Measurements from ENCODE around the gene VIPR1.

The VIPR1 gene

DNA sequence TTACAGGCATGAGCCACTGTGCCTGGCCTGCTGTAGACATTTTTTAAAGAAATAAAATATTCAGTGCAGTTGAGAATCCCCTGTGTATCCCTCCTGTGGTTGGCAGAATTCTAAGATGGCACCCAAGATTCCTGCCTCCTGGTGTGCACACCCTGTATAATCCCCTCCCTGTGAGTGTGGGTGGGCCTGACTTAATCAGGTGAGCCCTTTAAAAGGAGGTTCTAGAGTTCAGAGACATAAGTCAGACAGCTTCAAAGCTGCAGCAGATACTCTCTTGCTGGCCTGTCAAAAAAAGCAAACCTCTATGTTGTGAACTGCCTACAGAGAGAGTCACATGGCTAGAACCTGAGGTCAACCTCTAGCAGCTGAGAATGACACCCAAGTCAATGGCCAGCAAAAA lies 7.0 kb upstream of the VIPR1 start:
- no peak for DNase-seq

DNA sequence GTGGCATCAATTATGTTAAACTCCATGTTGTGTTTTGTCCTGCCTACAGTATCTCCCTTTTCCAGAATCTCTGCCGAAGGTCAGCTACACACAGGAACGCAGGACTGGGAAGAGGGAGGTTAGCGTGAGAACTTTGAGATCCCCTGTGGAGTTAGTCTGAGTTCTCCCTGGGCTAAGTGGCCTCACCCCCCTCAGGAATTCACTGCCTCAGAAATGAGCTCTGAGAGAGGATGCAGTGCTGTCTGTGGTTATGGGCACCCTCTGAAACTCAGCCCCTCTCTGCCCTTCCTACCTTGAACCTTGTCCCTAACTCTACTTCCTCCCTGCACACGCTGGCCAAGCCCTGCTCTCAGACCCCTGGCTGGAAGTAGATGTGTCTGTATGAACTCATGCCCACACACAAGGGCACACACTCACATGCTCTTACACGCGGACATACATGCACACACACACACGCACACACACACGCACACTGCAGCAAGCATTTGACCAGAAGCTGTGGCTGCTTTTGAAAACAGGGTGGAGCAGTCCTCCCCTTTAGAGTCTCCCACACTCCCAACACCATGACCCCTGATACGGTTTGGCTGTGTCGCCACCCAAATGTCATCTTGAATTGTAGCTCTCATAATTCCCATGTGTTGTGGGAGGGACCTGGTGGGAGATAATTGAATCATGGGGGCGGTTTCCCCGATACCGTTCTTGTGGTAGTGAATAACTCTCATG lies 5.3 kb upstream of the VIPR1 start:
- DNase-seq = no peak

DNA sequence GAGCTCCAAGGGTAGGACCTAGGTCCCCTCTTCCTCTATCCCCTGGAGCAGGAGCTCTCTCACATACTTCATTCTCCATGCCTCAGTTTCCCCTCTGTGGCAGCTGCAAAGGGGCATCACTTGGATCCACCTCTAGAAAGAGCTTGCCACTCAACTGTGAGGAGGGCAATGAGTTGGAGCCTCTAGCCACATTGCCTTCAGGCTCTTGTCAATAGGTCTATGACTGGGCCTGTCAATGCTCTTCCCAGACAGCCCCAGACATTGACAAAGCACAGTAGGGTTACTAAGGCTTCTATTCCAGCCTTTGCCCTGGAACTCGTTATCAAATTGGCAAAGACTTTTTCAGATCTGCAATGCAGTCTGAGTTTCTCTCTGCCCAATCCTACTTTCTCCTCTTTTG lies 4.4 kb upstream of the VIPR1 start:
- no peak for DNase-seq

DNA sequence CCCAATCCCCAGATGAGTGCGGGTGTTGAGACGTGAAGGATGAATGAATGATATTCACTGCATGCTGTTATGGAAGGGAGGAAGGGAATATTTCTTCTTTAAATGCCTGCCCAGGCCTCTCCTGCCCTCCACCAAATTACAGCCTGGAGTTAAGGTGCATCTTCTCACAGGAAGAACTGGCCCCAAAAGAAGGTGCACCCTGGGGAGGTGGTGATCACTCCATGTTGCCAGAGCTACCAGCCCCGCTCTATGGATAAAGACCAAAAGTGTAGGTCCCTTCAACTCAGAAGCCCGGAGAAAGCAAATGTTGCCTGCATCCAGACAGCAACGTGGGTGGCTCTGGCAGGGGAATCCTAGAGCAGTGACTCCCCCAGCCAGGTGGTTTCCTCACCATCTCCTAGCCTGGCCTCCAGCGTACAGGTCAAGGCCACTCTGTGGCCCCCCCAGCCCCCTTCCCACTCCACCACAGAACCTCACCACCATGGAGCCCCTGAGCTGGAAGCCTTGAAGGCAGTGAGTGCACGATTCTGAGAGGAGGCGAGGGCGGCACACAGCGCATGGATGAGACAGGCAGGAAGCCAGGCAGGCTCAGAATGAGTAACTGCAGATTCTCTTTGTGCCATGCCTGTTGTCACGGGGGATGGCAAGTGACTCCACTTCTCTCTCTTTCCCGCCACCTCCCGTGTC lies 3.5 kb upstream of the VIPR1 start:
- DNase-seq = peak; percentile 62

DNA sequence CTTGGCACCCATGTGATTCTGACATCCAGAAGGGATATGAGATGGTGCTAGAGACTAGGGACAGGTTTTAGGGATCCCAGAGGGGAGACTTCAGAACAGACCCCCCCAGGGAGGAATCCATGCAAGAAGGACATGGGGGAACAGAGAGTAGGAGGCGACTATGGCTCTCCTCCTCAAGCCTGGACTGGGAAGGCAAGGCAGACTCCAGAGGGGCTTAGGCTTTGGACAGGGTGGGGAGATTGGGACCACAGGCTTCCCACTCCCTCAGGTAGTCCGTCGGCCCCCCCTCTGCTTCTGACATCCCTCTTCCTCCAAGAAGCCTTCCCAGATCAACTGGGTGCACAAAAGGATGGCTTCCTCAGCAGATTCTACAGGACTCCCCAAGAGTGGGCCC lies 3.0 kb upstream of the VIPR1 start:
- no peak for DNase-seq

DNA sequence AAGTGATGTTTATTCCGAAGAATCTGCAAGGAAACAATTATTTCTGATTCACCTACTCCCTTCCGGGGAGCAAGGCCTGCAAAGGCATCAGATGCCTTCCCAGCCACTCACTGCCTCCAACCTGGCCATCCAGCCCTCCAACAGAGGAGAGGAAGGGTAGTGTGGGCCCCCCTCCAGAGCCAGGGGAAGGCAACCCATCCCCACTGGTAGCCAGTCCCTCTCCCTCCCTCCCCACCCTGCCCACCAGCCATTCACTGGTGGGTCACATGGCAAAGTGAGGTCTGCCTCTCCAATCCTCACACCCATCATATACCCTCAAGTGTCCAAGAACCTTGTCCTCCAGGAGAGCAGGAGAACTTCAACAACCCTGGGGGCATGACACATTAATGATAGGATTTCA lies 2.4 kb upstream of the VIPR1 start:
- no peak for DNase-seq

DNA sequence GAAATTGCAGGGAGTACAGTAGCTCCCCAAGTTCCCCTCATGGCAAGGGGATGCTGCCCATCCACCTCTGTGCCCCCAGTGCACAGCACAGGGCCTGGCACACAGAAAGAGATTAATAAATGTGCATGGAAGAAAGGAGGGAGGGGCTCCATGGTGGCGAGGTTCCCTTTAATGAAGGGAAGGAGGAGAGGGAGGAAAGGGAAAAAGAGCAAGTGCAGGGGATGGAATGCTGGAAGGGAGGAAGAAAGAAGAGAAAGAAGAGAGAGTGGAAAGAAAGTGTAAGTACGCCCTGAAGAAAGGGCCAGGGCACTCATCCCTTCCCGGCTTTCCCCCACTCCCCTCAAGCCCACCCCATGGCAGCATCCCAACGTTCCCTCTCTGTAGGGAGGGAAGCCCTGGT lies 1.5 kb upstream of the VIPR1 start:
- DNase-seq = no peak

DNA sequence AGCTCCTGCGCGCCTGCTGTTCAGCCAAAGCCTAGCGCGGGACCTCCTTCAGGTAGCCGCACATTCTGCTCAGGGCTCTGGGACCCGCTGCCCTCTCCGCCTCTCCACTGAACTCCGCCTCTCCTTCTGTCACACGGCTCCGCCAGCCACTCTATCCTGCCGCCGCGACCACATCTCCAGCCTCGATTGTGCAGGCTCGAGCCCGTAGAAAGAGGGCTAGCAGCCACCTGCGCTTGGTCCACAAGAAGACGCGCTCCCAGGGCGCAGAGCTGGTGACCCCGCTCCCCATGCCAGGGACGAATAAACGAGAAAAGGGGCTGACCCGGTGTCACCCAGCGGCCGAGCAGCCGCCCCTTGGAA lies 1.1 kb upstream of the VIPR1 start:
- no peak for DNase-seq

DNA sequence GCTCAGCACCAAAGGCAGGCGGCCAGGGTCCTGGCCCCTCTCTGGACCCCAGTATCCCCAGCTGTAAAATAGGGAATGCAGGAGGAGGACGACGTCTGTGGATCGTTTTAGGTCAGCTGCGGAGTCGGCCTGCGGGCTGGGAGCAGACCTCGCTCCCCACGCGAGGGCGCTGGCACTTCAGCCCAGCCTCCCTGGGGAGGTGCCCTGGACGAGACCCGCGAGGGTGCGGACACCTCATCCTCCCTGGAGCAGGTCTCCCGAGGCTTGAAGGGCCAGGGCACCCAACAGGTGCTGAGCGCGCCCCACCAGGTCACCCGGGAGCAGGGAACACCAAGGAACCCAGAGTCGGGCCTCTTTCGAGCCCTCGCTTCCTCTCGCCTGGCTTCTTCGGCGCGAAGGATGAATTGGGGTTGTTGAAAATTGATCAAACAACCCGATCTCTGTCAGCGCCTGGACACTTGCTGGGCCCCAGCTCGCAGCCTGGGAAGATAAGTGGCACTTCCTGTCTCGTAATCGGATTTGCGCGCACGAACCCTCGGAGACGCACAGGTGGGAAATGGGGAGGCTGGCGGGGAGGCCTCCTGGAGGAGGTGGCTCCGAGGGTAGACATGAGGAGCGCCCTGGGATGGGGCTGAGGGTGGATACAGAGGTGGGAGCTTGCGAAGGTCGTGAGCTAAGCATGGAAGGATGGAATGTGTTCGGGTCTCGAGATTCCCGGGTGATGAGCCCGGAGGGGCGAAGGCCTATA lies 588 bp upstream of the VIPR1 start:
- peak; percentile 45 for DNase-seq

DNA sequence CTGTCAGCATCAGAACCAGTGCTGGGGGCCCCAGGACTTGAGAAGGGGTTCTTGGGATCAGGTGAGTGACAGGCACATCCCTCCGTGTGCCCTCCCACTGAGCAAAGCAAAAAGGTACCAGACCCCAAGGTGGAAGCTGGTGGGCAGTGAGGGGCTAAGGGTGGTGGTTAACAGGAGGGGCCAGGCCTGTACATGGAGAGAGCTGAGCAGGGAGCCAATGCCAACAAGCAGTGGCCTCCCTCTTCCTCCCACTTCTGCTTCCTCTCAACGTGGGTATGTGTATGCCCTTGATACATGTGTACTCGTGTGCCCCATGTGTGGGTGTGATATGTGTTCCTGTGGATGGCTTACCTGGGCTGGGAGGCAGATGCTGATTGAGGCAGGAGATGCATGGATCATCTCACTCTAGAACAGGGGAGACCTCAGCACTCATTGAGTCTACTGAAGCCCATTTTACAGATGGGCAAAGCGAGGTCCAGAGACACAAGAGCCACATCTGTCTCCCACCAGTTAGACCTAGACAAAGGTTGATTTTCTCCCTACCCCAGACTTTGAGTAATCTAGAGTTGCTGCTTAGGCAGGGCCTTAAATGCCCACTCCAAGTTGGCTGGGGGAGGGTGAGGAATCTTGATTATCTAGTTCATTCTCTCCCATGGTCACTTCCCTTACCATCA lies 945 bp downstream of the VIPR1 start:
- no peak for DNase-seq

DNA sequence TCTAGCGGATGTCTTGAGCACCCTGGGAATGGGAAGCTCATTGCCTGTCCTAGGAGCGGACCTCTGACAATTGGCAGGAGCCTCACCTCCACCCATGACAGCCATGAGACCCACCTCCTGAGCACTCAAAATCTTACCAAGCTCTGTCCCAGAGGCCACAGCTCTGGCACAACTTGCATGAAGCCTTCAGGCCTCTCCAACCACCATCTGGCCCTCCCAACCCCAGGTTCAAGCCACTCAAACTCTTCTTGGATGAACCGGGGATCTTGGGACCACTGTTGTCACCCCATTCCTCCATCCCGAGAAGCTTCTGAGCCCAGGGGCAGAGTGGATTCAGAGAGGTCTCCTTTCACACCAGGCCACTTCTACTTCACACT lies 1.5 kb downstream of the VIPR1 start:
- no peak for DNase-seq

DNA sequence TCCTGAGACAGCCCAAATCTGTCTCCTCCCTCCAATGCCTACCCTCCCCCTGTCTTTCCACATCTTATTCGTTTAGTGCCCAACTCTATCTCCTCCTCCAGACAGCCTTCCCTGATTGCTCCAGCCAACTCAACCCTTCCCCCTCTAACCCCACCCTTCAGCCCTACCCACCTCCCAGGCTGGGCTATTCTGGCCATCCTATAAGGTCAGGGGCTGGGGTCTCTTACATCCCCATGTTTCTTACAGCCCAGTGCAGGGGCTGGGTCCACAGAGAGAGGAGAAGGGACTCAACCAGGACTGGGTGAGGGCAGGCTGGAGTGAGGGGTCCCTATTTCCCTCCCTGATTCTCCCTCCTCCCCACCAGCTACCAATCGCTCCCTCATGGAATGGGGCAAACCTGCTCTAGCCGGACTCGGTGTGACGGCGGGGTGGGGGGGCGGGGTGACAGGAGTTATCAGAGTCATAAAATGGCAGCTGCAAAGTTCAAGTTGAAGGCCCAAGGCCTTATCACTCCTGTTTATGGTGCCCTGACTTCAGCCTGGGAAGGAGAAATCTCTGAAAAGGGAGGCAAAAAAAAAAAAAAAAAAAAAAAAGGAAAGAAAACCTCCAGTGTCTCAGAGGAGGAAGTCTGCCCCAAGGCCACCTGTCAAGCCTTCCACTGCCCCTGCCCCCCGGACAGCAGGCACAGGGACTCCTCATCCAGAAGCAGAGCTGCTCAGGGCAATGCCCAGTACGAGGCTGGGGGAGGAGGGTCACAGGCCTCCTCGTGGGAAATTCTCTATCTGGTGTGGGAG lies 2.1 kb downstream of the VIPR1 start:
- no peak for DNase-seq

DNA sequence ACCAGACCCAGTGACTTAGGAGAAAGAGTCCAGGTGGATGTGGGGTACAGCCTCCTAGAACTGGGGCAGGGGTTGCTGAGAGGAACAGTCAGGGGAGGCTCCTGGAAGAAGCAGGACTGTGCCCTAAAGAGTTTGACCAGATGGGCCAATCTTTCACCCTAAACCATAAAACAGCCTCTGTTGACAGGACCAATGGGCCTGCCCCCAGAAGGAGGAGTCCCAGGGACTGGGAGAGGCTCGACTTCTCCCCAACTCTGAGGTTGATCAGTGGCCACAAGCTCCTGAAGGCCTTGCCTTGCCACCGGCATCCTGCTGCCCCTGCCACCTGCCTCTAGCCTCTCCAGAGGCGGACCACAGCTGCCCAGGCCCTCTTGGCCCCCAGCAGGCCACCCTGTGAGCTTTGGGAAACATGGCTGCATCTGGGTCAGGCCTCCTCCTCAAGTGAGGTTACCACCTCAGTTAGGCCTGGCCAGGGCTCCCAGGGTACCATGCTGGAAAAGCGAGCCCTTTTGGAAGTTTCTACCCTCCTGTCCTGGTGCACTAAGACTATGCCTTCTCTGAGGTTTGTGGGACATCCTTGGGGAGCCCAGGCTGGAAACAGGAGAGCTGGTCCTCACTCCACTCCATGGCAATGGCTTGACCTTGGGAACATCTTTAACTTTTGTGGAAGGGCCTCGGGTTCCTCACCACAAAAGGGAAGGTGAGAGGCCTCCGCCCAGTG lies 2.8 kb downstream of the VIPR1 start:
- no peak for DNase-seq

DNA sequence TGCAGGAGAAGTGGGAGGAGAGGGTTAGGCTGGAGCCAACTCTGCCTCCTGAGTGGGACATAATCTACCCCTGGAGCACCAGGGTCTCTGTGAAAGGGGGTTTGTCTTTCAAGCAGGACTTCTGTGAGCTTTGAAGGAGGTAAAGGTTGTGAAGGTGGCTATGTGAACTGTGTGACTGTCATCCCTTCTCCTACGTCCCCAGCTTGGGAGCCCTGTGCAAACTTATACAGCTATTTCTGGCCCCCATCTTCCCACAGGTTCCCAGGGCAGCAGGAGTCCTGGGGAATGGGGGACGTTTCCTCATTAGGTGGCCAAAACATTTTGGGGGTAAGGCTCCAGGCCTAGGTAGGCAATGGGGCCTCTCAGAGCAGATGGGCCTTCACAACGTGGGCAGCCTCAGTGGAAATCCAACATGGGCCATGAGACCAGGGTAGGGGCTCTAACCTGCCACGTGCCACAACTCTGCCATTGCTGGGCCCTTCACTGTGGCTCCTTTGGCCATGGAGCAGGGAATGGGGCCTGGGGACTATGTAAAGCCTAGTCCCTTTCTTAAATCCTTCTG lies 3.5 kb downstream of the VIPR1 start:
- no peak for DNase-seq

DNA sequence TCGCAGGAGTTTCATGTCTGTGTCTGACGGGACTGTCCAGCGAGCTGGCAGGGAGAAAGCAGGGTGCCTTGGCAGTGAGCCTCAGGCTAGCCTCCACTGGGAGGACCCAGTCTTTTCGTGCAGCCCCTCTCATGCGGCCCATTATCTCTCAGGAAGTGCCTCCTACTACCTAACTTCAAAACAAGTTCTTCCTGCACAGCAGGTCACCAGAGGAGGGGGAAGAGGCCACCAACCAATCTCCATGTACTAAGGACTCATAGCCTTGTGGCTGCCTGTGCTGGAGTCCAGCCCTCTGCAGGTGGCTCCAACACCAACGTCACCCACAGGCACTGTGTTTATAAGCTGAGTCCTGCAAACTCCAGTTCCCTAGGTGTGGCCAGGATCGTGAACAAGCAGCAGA lies 4.8 kb downstream of the VIPR1 start:
- DNase-seq = no peak

DNA sequence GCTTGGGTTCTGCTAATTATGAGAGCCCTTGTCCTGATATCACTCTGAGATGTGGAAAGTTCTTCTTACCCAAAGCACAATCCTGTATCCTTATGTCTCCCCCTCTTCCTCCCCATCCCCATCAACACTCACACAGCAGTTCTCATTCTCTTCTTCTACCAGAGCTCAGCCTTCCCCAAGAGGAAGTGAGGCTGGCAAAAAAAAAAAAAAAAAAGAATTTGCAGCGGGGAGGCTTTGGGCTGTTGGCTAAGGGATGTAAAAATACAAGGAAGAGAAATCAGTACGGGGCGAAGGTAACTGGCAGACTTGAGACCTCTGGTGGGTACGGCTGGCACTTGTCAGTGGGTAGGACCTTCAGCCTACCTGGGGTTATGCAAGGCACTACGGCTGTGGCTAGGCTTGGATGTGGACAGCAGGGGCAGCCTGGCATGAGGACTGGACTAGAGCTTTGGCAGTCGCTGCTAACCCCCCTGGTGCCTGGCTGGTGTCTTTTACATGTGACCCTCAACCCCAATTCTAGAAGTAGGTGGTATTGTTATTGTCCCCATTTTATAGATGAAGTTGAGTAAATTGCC lies 5.4 kb downstream of the VIPR1 start:
- no peak for DNase-seq

DNA sequence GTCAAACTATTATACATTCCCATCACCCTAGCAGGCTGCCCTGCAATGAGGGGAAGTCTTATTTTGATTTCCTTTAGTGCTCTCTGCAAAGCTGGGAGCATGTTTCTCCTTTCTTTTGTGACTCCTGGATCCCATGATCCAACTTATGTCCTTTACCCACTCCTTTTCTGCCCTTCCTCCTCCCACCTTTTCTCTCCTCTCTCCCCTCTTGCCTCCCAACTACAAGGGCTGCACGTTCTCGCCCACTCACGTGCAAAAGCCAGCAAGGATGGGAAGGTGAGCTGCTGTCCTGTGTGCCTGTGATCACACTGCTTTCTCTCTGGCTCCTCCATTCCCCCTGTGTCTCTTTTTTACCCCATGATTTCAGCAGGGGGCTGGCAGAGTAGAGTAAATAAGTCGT lies 6.1 kb downstream of the VIPR1 start:
- DNase-seq = no peak

DNA sequence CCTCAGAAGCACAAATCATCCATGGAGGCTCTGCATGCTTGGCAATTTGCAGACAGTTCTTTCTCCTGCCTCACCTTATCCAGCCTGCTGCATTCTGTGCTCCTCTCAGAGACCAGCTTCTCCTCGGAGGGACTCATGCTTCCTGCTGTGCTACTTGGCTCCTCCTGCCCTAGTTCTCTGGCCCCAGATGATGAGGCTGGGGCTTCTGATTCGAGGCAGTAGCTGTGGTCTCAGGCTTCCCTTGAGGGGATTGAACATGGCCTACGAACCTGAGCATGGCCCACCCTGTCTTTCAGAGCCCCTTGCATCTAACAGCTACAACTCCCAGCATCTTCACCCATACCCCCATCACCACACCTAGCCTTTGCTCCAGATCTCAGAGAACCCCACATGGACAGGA lies 6.7 kb downstream of the VIPR1 start:
- DNase-seq = no peak

DNA sequence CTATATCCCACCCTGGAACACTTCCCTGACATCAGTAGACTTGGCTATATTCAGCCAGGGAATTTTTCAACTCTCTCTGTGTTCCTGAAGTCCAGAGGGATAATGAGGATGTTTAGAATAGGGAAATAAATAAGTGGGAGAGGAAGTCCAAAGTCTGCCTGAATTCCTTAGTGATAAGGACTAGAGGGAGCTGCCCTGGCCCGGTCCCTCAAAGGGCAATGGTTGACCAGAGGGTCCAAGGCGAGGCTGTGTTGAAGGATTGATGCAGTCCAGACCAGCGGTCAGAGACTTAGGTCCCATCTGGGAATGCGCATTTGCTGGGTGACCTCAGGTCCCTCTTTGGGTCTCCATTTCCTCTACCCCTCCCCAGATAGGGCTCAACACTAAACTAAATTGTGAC lies 7.9 kb downstream of the VIPR1 start:
- DNase-seq = no peak

DNA sequence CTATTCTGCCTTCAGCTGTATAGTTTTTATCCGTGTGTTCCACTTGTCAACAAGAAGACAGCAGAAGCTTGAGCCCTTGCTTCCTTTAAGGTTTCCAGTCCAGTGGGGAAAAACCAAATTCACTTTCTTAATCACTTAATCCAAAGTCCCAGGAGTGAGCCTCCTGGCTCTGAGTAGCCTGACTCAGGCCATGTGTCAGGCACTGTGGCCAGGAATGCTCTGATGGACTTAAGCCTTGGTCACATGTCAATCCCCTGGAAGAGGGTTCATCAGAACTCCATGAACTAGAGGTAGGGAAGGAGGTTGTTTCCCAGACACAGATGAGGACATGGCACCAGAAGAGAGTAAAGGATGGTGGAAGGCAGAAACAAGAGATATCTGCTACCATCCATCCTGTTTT lies 8.8 kb downstream of the VIPR1 start:
- DNase-seq = no peak

DNA sequence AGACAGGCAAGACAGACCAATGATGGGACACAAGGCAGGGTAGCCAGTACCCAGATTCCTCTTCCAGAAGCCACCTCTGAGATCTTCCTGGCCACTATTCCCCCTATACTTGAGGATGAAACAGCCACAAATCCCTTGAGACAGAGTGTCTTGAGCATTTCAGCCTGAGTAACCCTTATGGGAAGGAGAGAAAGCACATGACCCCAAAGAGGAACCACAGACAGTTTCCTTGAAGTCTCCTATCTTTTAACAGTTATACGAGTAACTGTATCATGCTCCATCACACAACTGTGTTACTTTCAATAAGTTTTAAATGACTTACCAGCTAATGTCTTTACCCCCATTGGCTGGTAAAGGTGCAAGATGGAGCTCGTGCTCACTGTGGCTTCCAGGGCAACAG lies 9.3 kb downstream of the VIPR1 start:
- no peak for DNase-seq

DNA sequence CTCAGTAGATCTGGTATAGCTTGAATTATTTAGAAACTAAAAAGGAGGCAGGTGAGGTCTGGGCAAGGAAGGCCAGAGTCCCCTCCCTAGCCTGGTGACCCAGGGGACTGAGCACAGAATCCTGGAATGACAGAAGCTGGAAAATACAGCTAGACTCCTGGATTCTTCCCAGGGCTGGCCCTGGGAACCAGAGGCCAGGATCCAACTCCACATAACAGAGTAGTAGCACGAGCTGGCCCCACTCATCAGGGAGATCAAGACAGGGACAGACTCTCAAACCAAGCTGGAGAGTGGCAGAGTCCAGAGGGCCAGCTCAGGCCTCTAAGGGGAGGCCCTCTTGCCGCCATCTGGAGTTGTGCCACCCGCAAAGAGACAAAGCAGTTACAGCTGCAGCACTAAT lies 10.7 kb downstream of the VIPR1 start:
- no peak for DNase-seq
